Measurements from ENCODE around the gene ADGRG3.

The ADGRG3 gene

GRCh38 chr16:57668263-57668571, at the start of gene ADGRG3:
ADGRG3 (plus strand) TSS chr16:57668306; CDS start chr16:57668348, 42 bp downstream.
- no peak for TF ChIP-seq CTCF (IDR thresholded peaks at IDR 0.05; ENCODE audit: low read depth, low read length)
- H3K4me3 ChIP-seq (ENCODE audit: low read depth, low read length) = no peak within 1 kb of the TSS

- no peak overlapping the region for H3K4me3 ChIP-seq (ENCODE audit: low read depth, low read length)
- no peak for TF ChIP-seq CTCF (IDR thresholded peaks at IDR 0.05; ENCODE audit: low read depth, low read length)
Measured at GRCh38 chr16:57619133-57619605, 48.9 kb upstream of the ADGRG3 start.

- H3K4me3 ChIP-seq (ENCODE audit: low read depth, low read length) = no peak overlapping the region
- no peak for TF ChIP-seq CTCF (IDR thresholded peaks at IDR 0.05; ENCODE audit: low read depth, low read length)
Measured at GRCh38 chr16:57619606-57620334, 48.3 kb upstream of the ADGRG3 start.

- H3K4me3 ChIP-seq (ENCODE audit: low read depth, low read length) = no peak overlapping the region
- TF ChIP-seq CTCF (IDR thresholded peaks at IDR 0.05; ENCODE audit: low read depth, low read length) = no peak
Measured at GRCh38 chr16:57620335-57621231, 47.5 kb upstream of the ADGRG3 start.

- TF ChIP-seq CTCF (IDR thresholded peaks at IDR 0.05; ENCODE audit: low read depth, low read length) = no peak
- no peak overlapping the region for H3K4me3 ChIP-seq (ENCODE audit: low read depth, low read length)
Measured at GRCh38 chr16:57621521-57622271, 46.4 kb upstream of the ADGRG3 start.

GRCh38 chr16:57622361-57623250, 45.5 kb upstream of the ADGRG3 start:
- no peak for TF ChIP-seq CTCF (IDR thresholded peaks at IDR 0.05; ENCODE audit: low read depth, low read length)
- no peak overlapping the region for H3K4me3 ChIP-seq (ENCODE audit: low read depth, low read length)
